GM12873 (cell line): ENCODE measurements around the gene FBXL7.

Source experiments
- TF ChIP-seq, protein P1 (sequence below): IDR thresholded peaks from 2 replicates; pipeline ENCODE4 v1.5.1; 2012; ENCODE audit warnings: low read depth, mild to moderate bottlenecking, moderate library complexity, low read length, control low read depth; ENCODE audit not compliant: insufficient read depth; ENCODE audit errors: missing control alignments

FBXL7 gene

DNA sequence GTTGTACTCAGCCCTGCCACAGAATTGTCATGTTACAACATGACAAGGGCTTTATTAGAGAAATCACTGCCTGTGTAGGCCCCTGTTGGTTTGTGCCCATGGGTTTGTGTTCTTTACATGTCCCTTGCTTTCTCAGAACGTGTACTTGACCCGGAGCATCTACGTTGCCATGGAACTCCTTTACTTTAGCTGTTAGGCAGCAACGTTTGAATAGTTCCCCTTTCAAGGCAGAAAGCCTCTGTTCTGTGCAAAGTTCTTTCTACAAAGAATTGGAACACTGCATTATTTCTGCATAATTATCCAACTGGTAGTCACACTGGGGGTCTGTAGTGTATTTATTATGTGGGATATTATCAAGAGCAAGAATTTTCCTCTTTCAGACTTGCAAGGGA lies 51.1 kb downstream of the FBXL7 start:
- TF ChIP-seq, protein P1, sequence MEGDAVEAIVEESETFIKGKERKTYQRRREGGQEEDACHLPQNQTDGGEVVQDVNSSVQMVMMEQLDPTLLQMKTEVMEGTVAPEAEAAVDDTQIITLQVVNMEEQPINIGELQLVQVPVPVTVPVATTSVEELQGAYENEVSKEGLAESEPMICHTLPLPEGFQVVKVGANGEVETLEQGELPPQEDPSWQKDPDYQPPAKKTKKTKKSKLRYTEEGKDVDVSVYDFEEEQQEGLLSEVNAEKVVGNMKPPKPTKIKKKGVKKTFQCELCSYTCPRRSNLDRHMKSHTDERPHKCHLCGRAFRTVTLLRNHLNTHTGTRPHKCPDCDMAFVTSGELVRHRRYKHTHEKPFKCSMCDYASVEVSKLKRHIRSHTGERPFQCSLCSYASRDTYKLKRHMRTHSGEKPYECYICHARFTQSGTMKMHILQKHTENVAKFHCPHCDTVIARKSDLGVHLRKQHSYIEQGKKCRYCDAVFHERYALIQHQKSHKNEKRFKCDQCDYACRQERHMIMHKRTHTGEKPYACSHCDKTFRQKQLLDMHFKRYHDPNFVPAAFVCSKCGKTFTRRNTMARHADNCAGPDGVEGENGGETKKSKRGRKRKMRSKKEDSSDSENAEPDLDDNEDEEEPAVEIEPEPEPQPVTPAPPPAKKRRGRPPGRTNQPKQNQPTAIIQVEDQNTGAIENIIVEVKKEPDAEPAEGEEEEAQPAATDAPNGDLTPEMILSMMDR = no peak

DNA sequence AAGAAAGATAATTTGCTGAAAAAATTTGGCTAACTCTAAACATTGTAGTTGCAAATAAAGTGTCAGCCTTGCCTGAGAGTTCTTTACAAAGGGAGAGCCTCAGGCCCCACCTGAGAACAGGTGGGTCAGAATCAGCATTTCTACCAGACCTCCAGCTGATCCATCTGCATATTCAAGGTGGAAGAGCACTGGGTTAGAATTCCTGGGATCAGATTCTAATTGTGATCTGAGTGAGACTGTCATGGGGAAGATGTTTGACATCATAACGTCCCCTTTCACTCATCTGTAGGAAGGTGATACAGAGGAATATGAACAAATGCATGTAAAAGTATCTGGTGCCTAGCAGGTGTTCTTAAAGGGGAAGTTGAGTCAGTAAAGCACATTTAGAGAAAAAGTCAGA lies 54.6 kb downstream of the FBXL7 start:
- TF ChIP-seq, protein P1 = no peak

- TF ChIP-seq, protein P1 = no peak
Measured at GRCh38 chr5:15555176-15555575, 55.2 kb downstream of the FBXL7 start.

- TF ChIP-seq, protein P1 = no peak
Measured at GRCh38 chr5:15558240-15558639, 58.3 kb downstream of the FBXL7 start.

DNA sequence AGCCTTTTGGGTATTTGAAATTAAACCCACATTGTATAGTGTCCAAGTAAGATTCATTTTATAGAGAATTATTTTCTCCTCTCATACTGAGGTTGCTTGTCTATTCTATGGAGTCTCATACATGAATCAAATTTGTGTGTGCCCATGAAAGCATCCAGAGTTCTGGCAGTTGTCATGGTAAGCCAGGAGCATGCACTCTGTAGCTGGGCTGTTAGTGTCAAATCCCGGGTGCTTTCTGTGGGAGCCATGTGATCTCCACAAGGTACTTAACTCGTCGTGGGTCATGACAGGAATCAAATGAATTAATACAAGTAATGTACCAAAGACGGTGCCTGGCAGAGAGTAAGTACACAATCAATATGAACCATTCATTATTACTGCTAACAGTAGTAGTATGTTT lies 58.7 kb downstream of the FBXL7 start:
- TF ChIP-seq, protein P1 = no peak

- TF ChIP-seq, protein P1 = no peak
Measured at GRCh38 chr5:15560421-15560820, 60.4 kb downstream of the FBXL7 start.

DNA sequence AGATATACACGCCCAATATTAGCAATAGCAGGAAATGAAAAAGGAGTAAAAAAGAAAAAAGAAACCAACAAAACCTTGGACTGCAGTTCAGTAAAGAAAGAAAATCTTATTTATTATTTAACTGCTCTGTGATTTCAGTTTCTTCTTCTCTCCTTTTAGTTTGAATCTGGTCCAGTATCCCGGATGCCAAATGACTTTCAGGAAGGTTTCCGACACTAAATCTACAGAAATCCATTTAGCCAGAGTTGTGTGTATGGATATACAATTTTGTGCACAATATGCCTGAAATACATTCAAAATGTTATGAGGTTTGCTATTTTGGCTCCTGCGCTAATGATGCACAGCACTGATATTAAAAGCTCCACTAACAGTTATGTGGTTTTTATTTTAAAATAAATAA lies 64.5 kb downstream of the FBXL7 start:
- TF ChIP-seq, protein P1 = no peak
